HepG2 (cell line): ENCODE data around the gene ELP1. TPM values are rescaled to one million over a fixed set of nuclear protein-coding genes. Genes with fewer than 3 reads are reported as not detected.

Experiments used
- ATAC-seq: fragments of 200-7000 bp; cut with Tn5 transposase; 3 replicates; pipeline ENCODE4 v1.9.1; 2020; ENCODE audit warnings: mild to moderate bottlenecking, moderate library complexity
- BruUV-seq: library from RNA; stranded (reverse); fragments of 400-500 nt; replicated peaks from 2 replicates; lab custom pipeline; 2021; lab: Mats Ljungman, UMichigan
- CTCF ChIA-PET: fragments of 300-600 bp; formaldehyde crosslinking; extraction: SDS; loops from one replicate; lab custom pipeline; 2021; ENCODE audit warnings: low total read pairs, inconsistent platforms, low intra/inter-chr PET ratio; lab: Yijun Ruan, JAX
- POLR2A ChIA-PET: fragments of 350-600 bp; sonication (Branson Sonifier 250); formaldehyde crosslinking; loops from one replicate; lab custom pipeline; 2020; ENCODE audit warnings: antibody characterized with exemption, inconsistent platforms; lab: Yijun Ruan, JAX
- DNase-seq: peaks from one replicate; pipeline ENCODE4 v3.0.0-alpha.2; 2015; ENCODE audit warnings: low spot score
- FAIRE-seq: peaks from 3 replicates; lab custom pipeline; 2011; peaks lifted over from hg19 to GRCh38; lab: Jason Lieb, UNC
- H2AFZ ChIP-seq: one replicate; pipeline ENCODE4 v1.6.1; 2011; ENCODE audit warnings: low read length, inconsistent platforms
- H3K27ac ChIP-seq: fragments of 300-600 bp; 3 replicates; pipeline ENCODE4 v1.8.0; 2011; ENCODE audit warnings: mixed run types, mild to moderate bottlenecking, mixed read lengths, low read length, inconsistent platforms; ENCODE audit not compliant: insufficient read depth; ENCODE audit errors: extremely low read length
- H3K27me3 ChIP-seq, 2 experiments: fragments of 200-600 bp in 1 of 2; 2 replicates in 1 of 2; 3 replicates in 1 of 2; pipeline versions ENCODE4 v1.6.0 to v1.8.0; 2011; ENCODE audit warnings: low read length in 2 of 2, mild to moderate bottlenecking in 2 of 2, moderate library complexity in 2 of 2, inconsistent platforms in 1 of 2; ENCODE audit not compliant: insufficient read depth in 2 of 2, control insufficient read depth in 1 of 2
- H3K36me3 ChIP-seq, 2 experiments: fragments of 200-600 bp in 1 of 2; replicated peaks in 1 of 2; 2 replicates in 1 of 2; 3 replicates in 1 of 2; pipeline versions ENCODE4 v1.5.1 to v1.8.0; 2011; ENCODE audit warnings: low read length in 2 of 2, inconsistent platforms in 1 of 2; ENCODE audit not compliant: insufficient read depth in 2 of 2, control insufficient read depth in 1 of 2
- H3K4me1 ChIP-seq: 2 replicates; pipeline ENCODE4 v1.5.1; 2012; ENCODE audit warnings: low read length, inconsistent platforms; ENCODE audit not compliant: insufficient read depth
- H3K4me2 ChIP-seq: 2 replicates; pipeline ENCODE4 v1.6.0; 2011; ENCODE audit warnings: low read depth, low read length, inconsistent platforms
- H3K4me3 ChIP-seq, 3 experiments: fragments of 200-600 bp in 1 of 3; sonication (generic), shearing (Covaris generic) in 1 of 3; replicated peaks in 1 of 3; 2 replicates each; pipeline ENCODE4 v1.5.1; 2011 to 2016; ENCODE audit warnings: low read length in 3 of 3, inconsistent platforms in 2 of 3, low read depth in 2 of 3, mild to moderate bottlenecking in 2 of 3, control low read depth in 1 of 3, mixed read lengths in 1 of 3; ENCODE audit not compliant: insufficient read depth in 1 of 3
- H3K79me2 ChIP-seq: one replicate; pipeline ENCODE4 v1.6.1; 2011; ENCODE audit warnings: low read length, inconsistent platforms; ENCODE audit not compliant: insufficient read depth
- H3K9ac ChIP-seq: 2 replicates; pipeline ENCODE4 v1.6.0; 2011; ENCODE audit warnings: mild to moderate bottlenecking, low read depth, low read length, inconsistent platforms; ENCODE audit not compliant: insufficient read depth
- H3K9me3 ChIP-seq: 2 replicates; pipeline ENCODE4 v1.5.1; 2012; ENCODE audit warnings: mild to moderate bottlenecking, low read length
- H4K20me1 ChIP-seq: 2 replicates; pipeline ENCODE4 v1.6.0; 2011; ENCODE audit warnings: inconsistent platforms, mild to moderate bottlenecking, low read length, moderate library complexity; ENCODE audit not compliant: insufficient read depth
- ATF3 ChIP-seq: sonication (generic); formaldehyde crosslinking; IDR thresholded peaks from 2 replicates; pipeline ENCODE4 v1.4.0; 2020; ENCODE audit warnings: missing genetic modification reagents
- CBX1 ChIP-seq: IDR thresholded peaks from one replicate; pipeline ENCODE4 v1.6.1; 2016; ENCODE audit warnings: antibody characterized with exemption, low read depth
- ERF ChIP-seq: IDR thresholded peaks from 2 replicates; pipeline ENCODE4 v1.6.1; 2018; ENCODE audit warnings: missing biosample characterization, missing genetic modification reagents
- IRX3 ChIP-seq: sonication (generic); formaldehyde crosslinking; IDR thresholded peaks from 2 replicates; pipeline ENCODE4 v1.8.1; 2023; ENCODE audit warnings: mild to moderate bottlenecking, low read depth, missing genetic modification reagents, borderline replicate concordance
- KLF16 ChIP-seq, 2 experiments: sonication (generic) in 1 of 2; formaldehyde crosslinking in 1 of 2; IDR thresholded peaks; 2 replicates each; pipeline versions ENCODE4 v1.6.1 to v1.8.0; 2016 to 2023; ENCODE audit warnings: missing genetic modification reagents in 2 of 2, missing compliant biosample characterization in 1 of 2
- NFRKB ChIP-seq: fragments of 450-650 bp; IDR thresholded peaks from 2 replicates; pipeline ENCODE4 v1.6.1; 2017
- PAF1 ChIP-seq: IDR thresholded peaks from 2 replicates; pipeline ENCODE4 v1.6.1; 2016; ENCODE audit warnings: missing genetic modification reagents, missing compliant biosample characterization
- POLR2A ChIP-seq, 2 experiments: IDR thresholded peaks; 2 replicates each; pipeline ENCODE4 v1.6.1; 2011; ENCODE audit warnings: low read depth in 2 of 2, low read length in 2 of 2, mild to moderate bottlenecking in 1 of 2, moderate library complexity in 1 of 2; ENCODE audit not compliant: insufficient read depth in 1 of 2
- POLR2AphosphoS5 ChIP-seq: IDR thresholded peaks from 2 replicates; pipeline ENCODE4 v1.6.1; 2012; ENCODE audit warnings: low read depth, low read length
- POLR2G ChIP-seq: fragments of 200-400 bp; formaldehyde crosslinking; IDR thresholded peaks from 2 replicates; pipeline ENCODE4 v1.6.1; 2018; ENCODE audit warnings: mild to moderate bottlenecking, low read depth, low read length, moderate library complexity
- RBM22 ChIP-seq: fragments of 200-400 bp; formaldehyde crosslinking; optimal IDR thresholded peaks from 2 replicates; pipeline ENCODE3; 2017; ENCODE audit warnings: mild to moderate bottlenecking, low read length, moderate library complexity
- REL ChIP-seq: sonication (generic); formaldehyde crosslinking; conservative IDR thresholded peaks from 2 replicates; pipeline ENCODE4 v1.8.0; 2022; ENCODE audit warnings: mild to moderate bottlenecking, missing genetic modification reagents, moderate library complexity
- SMYD3 ChIP-seq: sonication (generic); formaldehyde crosslinking; IDR thresholded peaks from 2 replicates; pipeline ENCODE4 v1.8.1; 2023; ENCODE audit warnings: mild to moderate bottlenecking, missing genetic modification reagents
- TBX2 ChIP-seq: sonication (generic); formaldehyde crosslinking; IDR thresholded peaks from 2 replicates; pipeline ENCODE4 v1.5.0; 2020; ENCODE audit warnings: missing genetic modification reagents, mild to moderate bottlenecking, borderline replicate concordance
- ZNF263 ChIP-seq: sonication (generic); formaldehyde crosslinking; IDR thresholded peaks from 2 replicates; pipeline ENCODE4 v1.4.0; 2020; ENCODE audit warnings: missing genetic modification reagents
- ZNF552 ChIP-seq: sonication (generic); formaldehyde crosslinking; IDR thresholded peaks from 2 replicates; pipeline ENCODE4 v1.9.0; 2022; ENCODE audit warnings: missing genetic modification reagents, mild to moderate bottlenecking, borderline replicate concordance
- ZNF781 ChIP-seq: sonication (generic); formaldehyde crosslinking; IDR thresholded peaks from 2 replicates; pipeline ENCODE4 v1.5.1; 2020; ENCODE audit warnings: borderline replicate concordance, mild to moderate bottlenecking, missing genetic modification reagents; ENCODE audit errors: not compliant biosample characterization
- ZSCAN21 ChIP-seq: sonication (generic); formaldehyde crosslinking; IDR thresholded peaks from 2 replicates; pipeline ENCODE4 v1.8.0; 2022; ENCODE audit warnings: mild to moderate bottlenecking, missing genetic modification reagents, moderate library complexity, borderline replicate concordance
- WGBS: methylation state at CpG from one replicate; pipeline ENCODE4 v1.1.6; 2017; ENCODE audit warnings: low lambda C conversion rate; 5-methylcytosine and 5-hydroxymethylcytosine counted together
- in situ Hi-C: cut with HindIII; loops from 2 replicates; pipeline ENCODE4 v1.10.0; 2017; ENCODE audit warnings: low pct_unique_long_range_greater_than_20kb; ENCODE audit not compliant: extremely low pct_ligation_motif_present
- intact Hi-C: fragments of 100-400 bp; cut with micrococcal nuclease; formaldehyde crosslinking; loops from one replicate; pipeline ENCODE4 v1.10.0; 2022; ENCODE audit not compliant: unreplicated experiment
- polyA plus RNA-seq, 8 experiments: library from polyadenylated mRNA; depleted of rRNA in 3 of 8; stranded (reverse) in 7 of 8; unstranded in 1 of 8; fragments of >200 nt; fragmentation: Illumina TruSeq in 4 of 8; extraction: Trizol in 4 of 8; gene quantifications; 2 replicates each; pipeline versions ENCODE4 v1.2.1 to v1.2.3, GENCODE V29; 2011 to 2016; ENCODE audit warnings: low read depth in 4 of 8, missing spikeins in 1 of 8, mixed read lengths in 1 of 8; ENCODE audit not compliant: insufficient read depth in 1 of 8
- total RNA-seq, 5 experiments: library from RNA; depleted of rRNA; stranded (reverse); fragments of >200 nt; fragmentation: Illumina TruSeq; extraction: Trizol; gene quantifications; 2 replicates each; pipeline ENCODE4 v1.2.3, GENCODE V29; 2016; ENCODE audit warnings: low read depth in 1 of 5
- TF ChIP-seq, protein P1 (sequence below): sonication (generic); formaldehyde crosslinking; IDR thresholded peaks from 2 replicates; pipeline ENCODE4 v1.5.1; 2020; ENCODE audit warnings: mild to moderate bottlenecking, missing genetic modification reagents, moderate library complexity

ELP1 gene
- total and polyA plus RNA-seq, 2 of the 13 experiments (the other 11 are each of a cell fraction or from before 2014, with no cell fraction given), result 157 to 275 TPM

DNA sequence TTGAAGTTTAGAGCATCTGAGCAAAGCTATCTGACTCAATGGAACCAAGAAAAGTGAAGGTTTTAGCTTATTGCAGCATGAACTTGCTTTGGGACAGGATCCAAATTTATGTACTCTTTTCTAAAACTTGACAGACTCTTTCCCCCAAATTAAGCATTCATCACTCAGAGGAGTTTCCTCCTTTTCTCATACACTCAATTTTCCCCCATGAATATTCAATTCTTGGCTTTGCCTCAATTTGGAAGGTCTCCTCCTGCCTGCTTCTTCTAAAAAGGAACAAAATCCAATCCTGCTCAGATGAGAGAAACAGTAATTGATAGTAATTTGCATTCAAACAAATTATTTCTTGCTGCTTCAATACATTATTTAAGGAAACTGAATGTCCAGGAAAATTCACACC is 66.8 kb downstream of the ELP1 start:
- Histone ChIP-seq H2AFZ (no peak overlapping the region), H3K79me2 (no peaks in the 10 kb centered on the region), H3K4me1 (peaks cover 80% of the 10 kb centered on the region), H3K27ac (peak overlapping the region; percentile 18), H3K4me3 (no peak overlapping the region), H4K20me1 (peaks cover 9% of the 10 kb centered on the region; the same call in 1 of the 2 replicates), H3K36me3 (peaks cover 6 to 42% of the 10 kb centered on the region in 2 experiments), H3K4me2 (no peak overlapping the region), H3K27me3 (no peaks in the 10 kb centered on the region), H3K9me3 (no peaks in the 10 kb centered on the region), H3K9ac (no peak overlapping the region)
- in situ Hi-C loops, result no loop called here
- CTCF ChIA-PET, result no interaction called here
- POLR2A ChIA-PET, result interaction anchor here (1.4 to 1.7 kb wide), 2 partner anchors 13 to 19 kb away, joined by 5 to 7 read pairs; no protein-coding TSS in a partner anchor
- no peak for TF ChIP-seq SMYD3
- peak; percentile 89 for TF ChIP-seq RBM22
- peak in 1 of 2 experiments; percentile 25; a peak in 2 of 4 replicates for TF ChIP-seq POLR2A (IDR thresholded peaks at IDR 0.05; ENCODE audit: insufficient read depth in 1 of 2, low read depth in 2 of 2, low read length in 2 of 2)
- 0 out of 2 replicates have a peak, but pooled peaks have one; percentile 10 for TF ChIP-seq POLR2AphosphoS5
- TF ChIP-seq ZNF552 (CRISPR knock-in tag), result no peak
- intact Hi-C loops, result loop anchor here (10.0 kb wide), 1 partner anchor 92 kb away; no protein-coding TSS in a partner anchor
- no peak for FAIRE-seq
- TSS peak; percentile 8 for BruUV-seq
- no peak for ATAC-seq
- DNase-seq, result no peak

DNA sequence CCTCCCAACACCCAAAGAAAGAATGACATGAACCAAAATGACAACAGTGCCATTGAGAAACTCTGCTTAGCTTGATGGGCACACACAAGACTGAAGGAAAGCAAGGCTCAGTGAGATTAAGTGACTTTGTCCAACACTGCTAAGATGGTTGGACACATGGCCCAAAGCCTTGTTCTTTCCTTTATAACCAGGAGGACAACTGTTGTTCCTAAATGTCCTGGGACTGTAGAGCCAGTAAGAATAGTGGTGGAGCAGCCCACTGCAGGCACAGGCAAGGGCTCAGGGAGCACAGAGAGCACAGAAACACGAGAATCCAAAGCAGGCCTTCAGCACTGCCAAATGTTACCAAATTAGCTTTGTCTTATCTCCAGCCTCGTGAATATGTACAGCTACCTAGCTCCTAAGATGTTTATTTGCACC is 67.9 kb downstream of the ELP1 start:
- WGBS, result 83% methylated on average over 2 of the region's 2 CpGs
- ATAC-seq, result no peak
- H3K9me3 ChIP-seq, result no peaks in the 10 kb centered on the region
- no peak for FAIRE-seq
- peaks cover 69% of the 10 kb centered on the region for H3K4me1 ChIP-seq
- in situ Hi-C loops (no loop called here), intact Hi-C loops (loop anchor here (10.0 kb wide), 1 partner anchor 91 kb away; no protein-coding TSS in a partner anchor)
- no peaks in the 10 kb centered on the region for H3K79me2 ChIP-seq
- peaks cover 2 to 31% of the 10 kb centered on the region in 2 experiments; a peak in 4 of 5 replicates for H3K36me3 ChIP-seq
- ChIA-PET POLR2A (interaction anchor here (1.4 to 2.7 kb wide), 3 partner anchors 12 to 20 kb away, joined by 5 to 11 read pairs (median 7); no protein-coding TSS in a partner anchor), CTCF (no interaction called here)
- H3K9ac ChIP-seq, result no peak overlapping the region
- no peak for DNase-seq
- no peaks in the 10 kb centered on the region for H3K27me3 ChIP-seq
- no TSS peak for BruUV-seq
- peaks cover 9% of the 10 kb centered on the region; the same call in 1 of the 2 replicates for H4K20me1 ChIP-seq
- H3K4me2 ChIP-seq, result no peak overlapping the region
- peak overlapping the region; percentile 39 for H3K27ac ChIP-seq
- no peak overlapping the region for H3K4me3 ChIP-seq
- H2AFZ ChIP-seq, result no peak overlapping the region
- TF ChIP-seq TBX2 (CRISPR knock-in tag) (no peak), NFRKB (no peak), ATF3 (CRISPR knock-in tag) (no peak), CBX1 (no peak), ZNF263 (CRISPR knock-in tag) (peak; percentile 55; the same call in 1 of the 2 replicates), IRX3 (CRISPR knock-in tag) (0 out of 2 replicates have a peak, but pooled peaks have one; percentile 15), ZSCAN21 (no peak), ERF (CRISPR knock-in tag) (no peak), POLR2G (peak; percentile 74), KLF16 (CRISPR knock-in tag; IDR thresholded peaks at IDR 0.05) (no peak), ZNF781 (CRISPR knock-in tag) (no peak), REL (CRISPR knock-in tag) (no peak), PAF1 (peak; percentile 94)
- TF ChIP-seq, protein P1, sequence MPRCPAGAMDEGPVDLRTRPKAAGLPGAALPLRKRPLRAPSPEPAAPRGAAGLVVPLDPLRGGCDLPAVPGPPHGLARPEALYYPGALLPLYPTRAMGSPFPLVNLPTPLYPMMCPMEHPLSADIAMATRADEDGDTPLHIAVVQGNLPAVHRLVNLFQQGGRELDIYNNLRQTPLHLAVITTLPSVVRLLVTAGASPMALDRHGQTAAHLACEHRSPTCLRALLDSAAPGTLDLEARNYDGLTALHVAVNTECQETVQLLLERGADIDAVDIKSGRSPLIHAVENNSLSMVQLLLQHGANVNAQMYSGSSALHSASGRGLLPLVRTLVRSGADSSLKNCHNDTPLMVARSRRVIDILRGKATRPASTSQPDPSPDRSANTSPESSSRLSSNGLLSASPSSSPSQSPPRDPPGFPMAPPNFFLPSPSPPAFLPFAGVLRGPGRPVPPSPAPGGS (CRISPR knock-in tag), result no peak
